Measurements from ENCODE around the gene ADAM19.

ADAM19 gene

DNA sequence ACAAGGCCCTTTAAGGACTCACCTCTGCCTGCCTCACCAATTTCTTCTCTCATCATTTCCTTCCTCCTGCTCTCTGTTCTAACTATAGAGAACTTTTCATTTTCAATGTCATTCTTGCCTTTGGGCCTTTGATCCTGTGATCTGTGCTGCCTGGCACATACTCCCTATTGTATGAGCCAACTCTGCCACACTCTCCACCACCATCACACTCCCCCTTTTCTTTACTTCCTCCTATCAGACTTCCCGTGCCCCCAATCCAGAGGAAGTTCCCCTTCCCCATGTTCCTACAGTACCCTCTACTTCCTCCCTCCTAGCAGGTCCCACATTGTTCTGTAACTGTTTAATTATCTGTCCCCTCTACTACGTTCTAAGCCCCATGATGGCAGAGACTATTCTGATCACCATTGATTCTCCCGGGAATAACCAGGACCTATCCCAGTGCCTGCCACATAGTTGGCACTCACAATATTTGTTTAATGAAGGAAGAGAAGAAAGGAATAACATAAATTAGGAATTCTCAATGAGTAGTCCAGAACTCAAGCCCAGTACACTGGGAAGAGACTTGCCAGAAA, 27.5 kb downstream of the ADAM19 start:
- no peak for TF ChIP-seq POLR2A (IDR thresholded peaks at IDR 0.05; ENCODE audit: low read length)
- TF ChIP-seq GATA1 (IDR thresholded peaks at IDR 0.05; ENCODE audit: low read depth, low read length), result no peak
- no peak for DNase-seq

DNA sequence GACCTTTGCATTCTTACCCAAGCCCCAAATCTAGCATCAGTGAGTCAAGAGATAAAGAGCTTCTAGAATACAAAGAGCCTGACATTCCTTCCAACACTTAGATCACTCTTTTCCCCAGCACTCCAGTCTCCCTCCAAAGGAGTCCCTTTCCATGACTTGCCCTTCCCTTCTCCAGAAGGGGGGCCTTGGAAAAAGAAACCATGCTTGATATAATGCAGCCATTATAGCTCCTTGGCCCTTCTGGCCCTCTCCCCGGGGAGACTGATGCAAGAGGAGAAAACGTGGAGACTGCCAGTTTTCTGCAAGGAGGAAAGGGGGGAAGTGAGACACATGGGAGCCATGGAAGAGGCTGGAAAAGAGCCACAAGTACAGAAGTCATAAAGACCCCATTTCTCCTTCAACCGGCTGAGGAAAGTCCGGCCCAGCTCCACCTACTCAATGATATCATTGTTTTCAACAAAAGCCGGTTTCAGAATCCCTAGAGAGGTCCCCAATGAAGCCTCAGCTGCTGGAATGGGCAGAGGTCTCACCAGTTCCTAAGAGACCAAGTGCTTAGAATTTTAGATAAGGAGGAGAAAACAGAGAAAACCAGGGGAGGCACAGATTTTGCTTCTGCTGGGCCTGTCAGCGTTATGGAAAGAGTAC, 29.0 kb downstream of the ADAM19 start:
- DNase-seq, result no peak
- no peak for TF ChIP-seq GATA1 (IDR thresholded peaks at IDR 0.05; ENCODE audit: low read depth, low read length)
- TF ChIP-seq POLR2A (IDR thresholded peaks at IDR 0.05; ENCODE audit: low read length), result no peak

GRCh38 chr5:157545610-157546310, 29.8 kb downstream of the ADAM19 start:
- no peak for TF ChIP-seq POLR2A (IDR thresholded peaks at IDR 0.05; ENCODE audit: low read length)
- TF ChIP-seq GATA1 (IDR thresholded peaks at IDR 0.05; ENCODE audit: low read depth, low read length), result no peak
- DNase-seq, result no peak

- DNase-seq, result no peak
- TF ChIP-seq GATA1 (IDR thresholded peaks at IDR 0.05; ENCODE audit: low read depth, low read length) (no peak), POLR2A (IDR thresholded peaks at IDR 0.05; ENCODE audit: low read length) (no peak)
These were observed 31.0 kb downstream of the ADAM19 start for GRCh38 chr5:157544623-157544989.

DNA sequence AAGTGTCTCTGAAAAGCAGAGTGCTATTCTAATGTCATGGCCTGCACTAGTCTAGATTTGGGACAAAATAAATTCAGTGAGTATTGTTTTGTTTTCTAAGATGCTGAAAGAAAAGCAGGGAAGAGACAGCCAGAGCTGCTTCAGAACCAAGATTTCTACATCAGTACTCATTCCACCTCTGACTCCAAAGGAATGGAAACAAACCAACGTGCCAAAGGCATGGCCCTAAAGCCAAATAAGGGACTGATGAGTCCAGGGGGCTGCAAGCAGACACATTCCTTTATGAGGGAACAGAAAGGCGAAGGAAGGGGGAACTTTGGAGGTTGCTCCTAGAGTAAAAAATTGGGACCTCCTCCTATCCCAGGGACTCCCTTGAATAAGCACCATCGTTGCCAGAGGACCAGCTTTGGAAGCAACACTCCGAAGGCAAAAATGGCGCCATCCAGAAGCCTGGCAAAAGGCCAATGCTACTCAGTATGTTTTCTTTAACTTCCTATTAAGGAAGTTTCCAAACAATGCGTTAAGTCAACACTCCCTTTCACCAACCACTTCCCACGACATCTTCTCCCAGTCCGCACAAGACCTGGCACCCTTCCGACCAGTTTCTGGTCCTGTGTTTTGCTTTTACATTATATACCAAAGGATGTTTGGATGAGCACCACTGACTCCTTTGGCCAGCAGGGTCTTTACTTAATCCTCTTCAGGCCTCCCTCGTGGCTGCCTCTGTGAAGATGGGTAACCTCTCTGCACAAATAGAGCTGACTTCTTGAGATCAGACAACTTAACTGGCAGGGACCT, 31.6 kb downstream of the ADAM19 start:
- no peak for DNase-seq
- TF ChIP-seq POLR2A (IDR thresholded peaks at IDR 0.05; ENCODE audit: low read length), result no peak
- TF ChIP-seq GATA1 (IDR thresholded peaks at IDR 0.05; ENCODE audit: low read depth, low read length), result no peak

DNA sequence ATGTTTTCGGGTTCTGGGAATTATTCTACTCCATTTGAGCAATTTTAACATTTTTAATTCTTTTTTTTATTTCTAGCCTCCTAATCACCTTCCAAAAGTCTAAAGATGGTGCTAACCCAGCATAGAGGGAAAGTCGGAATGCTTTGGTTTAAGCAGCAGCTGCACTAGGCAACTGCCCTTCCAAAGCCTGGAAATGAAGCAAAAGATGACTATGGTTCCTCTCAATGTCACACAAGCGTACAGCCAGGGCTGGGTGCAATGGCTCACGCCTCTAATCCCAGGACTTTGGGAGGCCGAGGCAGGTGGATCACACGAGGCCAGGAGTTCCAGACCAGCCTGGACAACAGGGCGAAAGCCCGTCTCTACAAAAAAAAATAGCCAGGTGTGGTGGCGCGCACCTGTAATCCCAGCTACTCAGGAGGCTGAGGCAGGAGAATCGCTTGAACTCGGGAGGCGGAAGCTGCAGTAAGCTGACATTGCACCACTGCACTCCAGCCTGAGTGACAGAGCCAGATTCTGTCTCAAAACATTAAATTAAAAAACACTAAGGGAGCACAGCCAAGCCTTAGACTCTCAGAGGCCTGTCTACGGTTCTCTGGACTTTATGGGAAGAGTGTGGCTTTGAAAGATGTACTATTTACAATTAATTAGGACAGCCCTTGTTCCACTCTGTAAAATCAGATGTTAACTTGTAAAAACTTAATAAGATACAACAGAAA, 33.1 kb downstream of the ADAM19 start:
- DNase-seq, result no peak
- TF ChIP-seq POLR2A (IDR thresholded peaks at IDR 0.05; ENCODE audit: low read length) (no peak), GATA1 (IDR thresholded peaks at IDR 0.05; ENCODE audit: low read depth, low read length) (no peak)

DNA sequence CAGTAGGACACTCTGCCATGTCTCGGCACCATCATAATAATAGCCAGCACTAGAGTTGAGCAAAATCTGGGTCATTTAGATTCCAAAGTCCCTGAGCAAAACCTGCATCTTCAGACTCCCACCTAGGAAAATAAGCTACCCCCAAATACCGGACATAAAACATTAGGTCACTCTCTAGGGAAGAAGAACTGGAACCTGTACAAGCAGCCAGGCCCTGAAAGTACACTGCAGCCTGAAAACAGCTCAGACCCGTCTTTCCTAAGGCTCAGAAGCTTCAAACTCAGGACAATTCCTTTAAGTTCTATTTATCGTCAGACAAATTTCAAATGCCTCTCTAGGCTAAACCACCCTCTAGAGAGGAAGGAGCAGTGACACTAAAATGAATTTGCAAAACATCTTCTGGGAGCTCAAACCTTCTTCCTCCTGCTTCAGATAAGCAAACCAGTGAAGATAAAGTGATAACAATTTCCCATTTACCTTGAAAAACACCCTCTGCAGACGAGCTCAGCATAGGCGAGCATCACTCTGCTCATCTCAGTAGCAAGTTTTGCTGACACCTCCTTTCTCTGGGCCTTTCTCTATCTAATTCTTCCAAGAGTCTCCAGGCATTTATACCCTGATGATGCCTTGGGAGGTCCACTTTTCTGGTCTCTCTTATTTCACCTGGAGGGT, 34.0 kb downstream of the ADAM19 start:
- TF ChIP-seq GATA1 (IDR thresholded peaks at IDR 0.05; ENCODE audit: low read depth, low read length) (no peak), POLR2A (IDR thresholded peaks at IDR 0.05; ENCODE audit: low read length) (no peak)
- DNase-seq, result no peak

DNA sequence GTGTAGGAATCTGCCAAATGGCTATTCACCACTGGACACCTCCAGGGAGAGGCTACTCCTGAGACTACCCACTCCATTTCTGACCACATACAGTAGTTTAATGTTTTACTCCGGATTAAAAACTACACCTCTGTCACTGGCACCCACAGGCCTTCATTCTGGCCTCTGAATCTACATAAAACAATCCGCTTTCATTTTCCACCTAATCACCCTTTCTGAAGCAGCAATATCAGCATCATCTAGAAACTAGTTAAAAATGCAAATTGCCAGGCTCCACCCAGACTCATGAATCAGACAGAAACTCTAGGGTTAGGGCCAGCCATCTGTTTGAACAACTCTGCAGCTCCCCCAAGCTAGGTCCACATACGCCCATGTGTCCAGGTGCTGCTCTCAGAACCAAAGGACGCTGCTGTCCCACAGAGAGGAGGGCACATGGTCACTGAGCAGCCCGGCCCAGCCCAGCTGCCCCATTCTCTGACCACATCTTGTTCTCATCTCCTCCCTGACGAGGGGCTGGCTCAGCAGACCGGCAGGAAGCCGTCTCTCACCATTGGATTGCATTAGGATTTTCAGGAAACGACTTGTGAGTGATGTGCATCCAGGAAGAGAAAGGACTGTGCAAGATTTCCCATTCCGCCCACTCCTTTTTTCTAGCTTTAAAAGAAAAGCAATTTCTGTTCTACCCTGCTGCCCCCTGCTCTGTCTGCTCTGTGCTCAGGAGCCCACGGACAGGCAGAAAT, 34.7 kb downstream of the ADAM19 start:
- DNase-seq, result no peak
- TF ChIP-seq POLR2A (IDR thresholded peaks at IDR 0.05; ENCODE audit: low read length), result no peak
- TF ChIP-seq GATA1 (IDR thresholded peaks at IDR 0.05; ENCODE audit: low read depth, low read length), result no peak

DNA sequence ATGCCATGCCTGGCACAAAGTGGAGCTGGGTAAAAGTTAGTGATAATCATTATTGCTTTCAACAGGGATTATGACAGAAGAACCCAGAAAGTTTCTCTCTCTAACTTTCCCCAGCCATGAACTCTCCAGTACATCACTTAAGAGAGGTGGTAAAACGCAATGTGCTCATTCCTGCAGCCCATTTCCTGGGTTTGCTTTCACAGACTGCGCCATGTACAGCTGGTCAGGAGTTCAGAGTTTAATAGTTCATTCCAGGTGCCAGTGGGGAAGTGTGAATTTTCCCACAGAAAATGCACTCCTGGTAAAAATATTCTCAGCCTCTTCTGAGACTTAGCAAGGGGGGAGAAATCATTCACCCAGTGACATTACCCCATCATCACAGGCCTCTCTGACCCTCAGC, 35.5 kb downstream of the ADAM19 start:
- no peak for TF ChIP-seq POLR2A (IDR thresholded peaks at IDR 0.05; ENCODE audit: low read length)

GRCh38 chr5:157539503-157540022, 36.0 kb downstream of the ADAM19 start:
- DNase-seq, result no peak
- TF ChIP-seq GATA1 (IDR thresholded peaks at IDR 0.05; ENCODE audit: low read depth, low read length) (no peak), POLR2A (IDR thresholded peaks at IDR 0.05; ENCODE audit: low read length) (no peak)

More for the DNA sequence above, 35.5 kb downstream of the ADAM19 start:
- DNase-seq, result no peak

- DNase-seq, result no peak
- TF ChIP-seq GATA1 (IDR thresholded peaks at IDR 0.05; ENCODE audit: low read depth, low read length), result no peak
- no peak for TF ChIP-seq POLR2A (IDR thresholded peaks at IDR 0.05; ENCODE audit: low read length)
These were observed 37.3 kb downstream of the ADAM19 start for GRCh38 chr5:157538311-157538710.

All from erythroblast (primary cell).